HG02884 (cell line): Measurements from ENCODE around the gene FOXS1.
A peak's percentile ranks its signal among the peaks of the same experiment; 100 is the strongest.

Experiments
- ATAC-seq: cut with Tn5 transposase; IDR thresholded peaks from one replicate; pipeline ENCODE4 v1.9.1; 2021; ENCODE audit warnings: mild to moderate bottlenecking, moderate library complexity; ENCODE audit not compliant: unreplicated experiment

Gene FOXS1

DNA sequence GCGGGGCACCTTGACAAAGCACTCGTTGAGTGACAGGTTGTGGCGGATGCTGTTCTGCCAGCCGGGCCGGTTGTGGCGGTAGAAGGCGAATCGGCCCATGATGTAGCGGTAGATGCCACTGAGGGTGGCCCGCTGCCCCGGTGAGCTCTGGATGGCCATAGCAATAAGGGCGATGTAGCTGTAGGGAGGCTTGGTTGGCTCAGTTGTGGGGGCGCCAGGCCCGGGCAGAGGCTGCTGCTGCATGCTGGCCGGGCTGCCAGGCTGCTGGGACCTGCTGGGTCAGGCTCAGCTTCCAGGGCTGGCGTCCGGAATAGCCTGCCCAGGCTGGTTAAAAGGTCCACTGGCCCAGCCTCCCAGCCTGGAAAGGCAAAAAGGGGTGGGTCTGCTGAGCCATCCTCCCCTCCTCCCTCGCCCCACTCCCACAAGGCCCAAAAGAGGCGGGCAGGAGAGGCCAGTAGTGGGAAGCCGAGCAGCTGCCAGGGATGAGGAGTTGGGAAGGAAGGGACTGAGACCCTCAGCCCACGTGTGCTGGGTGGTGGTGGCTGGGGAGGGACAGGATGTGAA, at the start of gene FOXS1:
FOXS1 (minus strand) TSS at position 305 of the 564 bp plus-strand sequence; CDS start at position 243, 62 bp downstream.
- ATAC-seq: no peak

DNA sequence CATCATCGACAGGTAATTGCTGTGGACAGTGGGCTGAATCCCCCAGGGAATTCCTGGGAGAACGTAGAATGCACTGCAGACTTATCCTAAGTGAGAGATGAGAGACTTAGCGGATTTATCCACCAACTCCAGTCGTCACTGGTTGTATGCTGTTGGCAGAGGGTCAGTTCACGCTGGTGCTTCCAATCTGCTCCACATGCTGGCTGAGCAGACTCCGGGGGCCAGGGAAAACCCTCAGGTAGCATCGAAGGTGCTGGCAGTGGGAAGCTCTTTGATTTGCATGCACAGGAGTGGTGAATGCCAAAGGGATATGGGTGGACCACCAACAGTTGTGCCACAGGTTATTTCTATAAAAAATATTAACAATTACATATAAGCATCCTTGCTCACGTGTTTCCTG, 45.2 kb upstream of the FOXS1 start:
- no peak for ATAC-seq

DNA sequence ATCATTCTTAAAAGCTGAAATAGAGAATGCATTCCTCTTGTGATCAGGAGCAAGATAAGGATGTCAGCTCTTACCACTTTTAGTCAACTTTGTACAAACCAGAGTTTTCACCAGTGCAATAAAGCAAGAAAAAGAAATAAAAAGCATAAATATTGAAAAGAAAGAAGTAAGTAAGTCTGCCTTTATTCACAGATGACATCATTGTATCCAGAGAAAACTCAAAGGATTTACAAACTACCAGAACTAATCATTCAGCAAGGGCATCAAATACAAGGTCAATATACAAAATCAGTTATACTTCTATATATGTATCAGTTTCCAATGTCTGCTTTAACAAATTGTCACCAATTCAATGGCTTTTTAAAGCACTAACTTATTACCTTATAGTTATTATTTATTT, 38.4 kb upstream of the FOXS1 start:
- ATAC-seq: no peak

DNA sequence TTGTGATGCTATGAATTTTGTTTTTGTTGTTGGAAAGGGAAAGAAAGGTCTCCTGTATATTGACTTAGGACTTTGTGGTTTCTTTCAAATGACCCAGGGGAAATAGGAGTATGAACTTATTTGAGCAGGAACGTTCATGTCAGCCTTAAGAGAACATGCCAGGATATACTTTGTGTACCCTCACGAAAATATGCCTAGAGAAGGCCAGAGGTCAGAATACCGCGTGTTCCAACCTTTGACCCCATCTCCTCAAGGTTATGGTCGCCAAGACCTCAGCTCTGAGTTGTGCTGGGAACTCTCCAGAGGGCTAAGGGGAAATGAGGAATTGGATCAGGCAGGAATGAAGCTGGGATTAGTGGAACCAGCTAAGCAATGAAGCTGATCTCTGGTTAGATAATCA, 36.5 kb upstream of the FOXS1 start:
- ATAC-seq: no peak

DNA sequence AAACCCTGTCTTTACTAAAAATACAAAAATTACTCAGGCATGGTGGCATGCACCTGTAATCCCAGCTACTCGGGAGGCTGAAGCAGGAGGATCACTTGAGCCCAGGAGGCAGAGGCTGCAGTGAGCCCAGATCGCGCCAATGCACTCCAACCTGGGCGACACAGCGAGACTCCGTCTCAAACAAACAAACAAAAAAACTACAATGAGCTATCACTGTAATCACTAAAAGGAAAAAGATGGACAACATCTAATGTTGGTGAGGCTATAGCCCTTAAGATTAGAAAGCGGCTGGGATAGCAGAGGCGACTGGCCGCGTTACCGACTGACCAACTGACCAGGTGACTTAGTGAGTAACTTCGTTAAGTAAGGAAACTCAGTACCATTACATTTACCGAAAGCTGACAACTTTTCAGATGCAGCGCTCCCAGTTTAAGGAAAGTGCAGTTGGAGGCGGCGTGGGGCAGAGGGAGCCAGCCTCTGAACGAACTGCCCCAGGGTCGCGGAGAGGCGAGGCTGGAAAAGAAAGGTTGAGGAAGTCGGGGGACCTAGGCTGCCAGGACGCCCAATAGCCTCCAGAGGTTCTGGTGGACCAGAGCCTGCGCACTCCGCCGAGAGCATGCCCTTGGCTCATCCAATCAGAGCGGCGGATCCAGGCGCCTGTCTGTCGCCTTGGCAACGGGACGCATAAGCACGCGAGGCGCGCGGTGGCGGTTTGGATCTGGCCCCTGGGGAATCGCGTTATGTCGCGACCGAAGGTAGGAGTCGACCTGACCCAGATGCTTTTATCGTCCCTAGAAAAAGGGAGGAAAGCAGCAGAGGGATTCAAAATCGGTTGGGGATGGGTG, 34.0 kb upstream of the FOXS1 start:
- ATAC-seq: peak; percentile 89

DNA sequence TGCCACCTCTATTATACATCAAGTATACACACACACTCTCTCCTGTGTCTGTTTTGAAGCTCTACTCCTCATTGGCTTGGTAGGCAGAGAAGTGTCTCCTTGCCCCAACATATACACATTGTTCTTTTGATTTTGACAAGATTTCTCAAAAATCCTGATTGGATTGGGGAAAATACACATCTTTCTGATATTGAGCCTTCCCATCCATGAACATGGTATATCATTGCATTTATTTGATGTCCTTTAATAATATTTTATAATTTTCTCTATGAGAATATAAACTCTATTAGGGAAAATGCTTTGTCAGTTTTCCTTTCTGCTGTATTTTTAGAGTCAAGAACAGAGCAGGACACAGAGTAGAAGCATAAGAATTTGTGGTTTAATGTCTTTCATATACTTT, 32.3 kb upstream of the FOXS1 start:
- ATAC-seq: no peak

DNA sequence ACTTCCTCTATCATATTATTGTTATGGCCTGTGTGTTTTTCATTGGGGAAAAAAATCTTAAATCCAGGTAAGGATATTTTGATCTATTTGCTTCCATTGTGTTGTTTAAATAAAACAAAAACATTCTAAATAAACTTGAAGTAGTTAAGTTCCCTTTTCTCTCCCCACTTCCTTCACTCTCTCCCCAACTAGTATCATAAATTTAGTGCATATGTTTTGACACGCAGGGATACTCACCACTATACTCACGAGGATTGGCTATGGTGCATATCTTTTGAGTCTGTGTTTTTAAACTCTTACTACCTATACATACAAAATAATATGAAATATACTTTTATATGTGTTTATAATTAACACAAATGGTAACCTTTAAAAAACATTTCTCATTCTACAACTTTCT, 30.3 kb upstream of the FOXS1 start:
- no peak for ATAC-seq

- no peak for ATAC-seq
Measured at GRCh38 chr20:31872406-31872805, 27.0 kb upstream of the FOXS1 start.

DNA sequence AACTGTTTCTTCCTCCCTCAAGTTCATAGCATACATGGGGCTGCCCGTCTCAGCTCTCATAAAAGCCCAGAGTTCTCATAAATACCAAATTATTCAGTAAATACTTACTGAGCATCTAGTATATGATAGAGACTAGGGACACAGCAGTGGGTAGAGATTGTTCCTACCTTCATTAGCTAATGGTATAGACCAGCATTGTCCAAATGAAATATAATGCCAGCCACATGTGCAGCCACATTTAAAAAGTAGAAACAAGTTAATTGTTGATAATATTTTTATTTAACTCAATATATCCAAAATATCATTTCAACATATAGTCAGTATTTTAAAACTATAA, 26.2 kb upstream of the FOXS1 start:
- ATAC-seq: no peak

- ATAC-seq: no peak
Measured at GRCh38 chr20:31870726-31871617, 25.6 kb upstream of the FOXS1 start.

DNA sequence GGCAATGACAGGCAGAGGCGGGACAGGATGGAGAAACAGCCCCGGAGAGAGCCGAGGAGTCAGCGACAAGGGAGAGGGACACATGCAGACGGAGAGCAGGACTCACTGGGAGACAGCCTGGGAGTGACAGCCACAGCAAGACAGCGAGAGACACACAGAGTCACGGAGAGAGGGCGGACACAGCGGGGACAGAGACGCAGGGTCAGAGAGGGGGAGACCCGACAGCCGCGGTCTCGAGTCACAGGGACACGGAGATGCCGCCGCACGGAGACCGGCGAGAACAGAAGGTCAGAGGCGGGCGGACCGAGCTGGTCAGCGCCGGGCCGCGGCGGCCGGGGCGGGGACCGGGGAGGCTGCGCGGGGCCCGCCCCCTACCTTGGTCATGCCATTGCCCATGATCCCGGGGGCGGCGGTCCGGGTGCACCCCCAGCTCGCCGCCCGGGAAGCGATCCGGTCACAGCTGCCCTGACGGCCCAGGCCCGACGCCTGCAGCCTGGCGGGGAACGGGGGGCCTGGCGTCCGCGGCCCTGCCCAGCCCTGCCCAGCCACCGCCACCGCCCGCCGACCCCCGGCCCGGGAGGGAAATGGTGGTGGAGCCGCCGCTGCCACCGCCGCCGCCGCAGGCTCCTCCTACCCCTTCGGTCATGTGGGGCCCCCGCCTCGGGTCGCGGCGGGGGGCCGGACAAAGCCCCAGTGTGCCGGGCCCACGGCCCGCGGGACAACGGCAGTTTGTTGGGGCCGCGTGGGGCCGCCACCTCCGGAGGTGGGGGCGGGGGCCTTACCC, 24.7 kb upstream of the FOXS1 start, which contains the start of the genes DUSP15 and TTLL9:
DUSP15 (minus strand) TSS at position 586 of the 784 bp plus-strand sequence; CDS start at position 396, 190 bp downstream.
TTLL9 (plus strand) TSS at position 693 of the 784 bp plus-strand sequence. CDS start 493 bp downstream, outside the sequence.
- ATAC-seq: no peak

GRCh38 chr20:31869673-31869941, 24.2 kb upstream of the FOXS1 start:
- ATAC-seq: no peak

DNA sequence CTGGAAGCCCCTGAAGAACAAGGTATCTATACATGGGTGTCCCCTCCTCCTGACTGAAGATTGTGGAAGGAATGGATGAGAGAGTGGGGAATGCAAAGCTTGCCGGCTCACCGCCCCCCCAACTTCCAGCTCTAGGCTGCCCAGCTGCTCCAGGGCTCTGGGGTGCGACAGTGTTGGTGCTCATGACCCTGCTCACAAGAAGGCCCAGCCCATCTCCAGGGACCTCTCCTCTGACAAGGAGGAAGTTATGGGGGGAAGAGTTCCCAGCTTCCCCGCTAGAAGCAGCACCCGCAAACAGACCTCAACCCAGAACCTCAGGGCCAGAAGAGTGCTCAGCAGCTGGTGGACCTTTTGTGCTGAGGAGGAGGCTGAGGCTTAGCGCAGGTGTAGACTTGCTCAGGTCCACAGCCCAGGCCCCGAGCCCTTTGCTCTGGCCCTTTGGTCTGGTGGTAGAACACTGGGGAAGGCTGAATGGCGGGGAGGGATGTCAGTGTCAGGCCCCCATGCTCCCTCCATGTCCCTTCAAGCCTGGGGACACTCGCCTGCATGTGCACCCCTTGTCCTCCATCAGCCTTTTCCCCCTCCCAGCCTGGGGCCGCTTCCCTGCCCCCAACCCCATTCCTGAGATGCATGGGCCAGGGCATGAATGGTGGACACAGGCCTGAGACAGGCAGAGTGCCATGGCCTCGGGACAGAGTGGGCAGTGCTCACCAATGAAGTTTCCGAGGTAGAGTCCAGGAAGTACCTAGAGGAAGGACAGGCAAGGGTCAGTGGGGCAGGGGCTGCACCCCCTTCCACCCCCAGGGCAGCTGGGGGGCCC, 23.7 kb upstream of the FOXS1 start:
- no peak for ATAC-seq

GRCh38 chr20:31866221-31866620, 20.8 kb upstream of the FOXS1 start:
- ATAC-seq: no peak

- ATAC-seq: no peak
Measured at GRCh38 chr20:31864521-31865400, 19.4 kb upstream of the FOXS1 start.

GRCh38 chr20:31863296-31864085, 18.1 kb upstream of the FOXS1 start:
- ATAC-seq: no peak

- no peak for ATAC-seq
Measured at GRCh38 chr20:31862506-31862905, 17.1 kb upstream of the FOXS1 start.

DNA sequence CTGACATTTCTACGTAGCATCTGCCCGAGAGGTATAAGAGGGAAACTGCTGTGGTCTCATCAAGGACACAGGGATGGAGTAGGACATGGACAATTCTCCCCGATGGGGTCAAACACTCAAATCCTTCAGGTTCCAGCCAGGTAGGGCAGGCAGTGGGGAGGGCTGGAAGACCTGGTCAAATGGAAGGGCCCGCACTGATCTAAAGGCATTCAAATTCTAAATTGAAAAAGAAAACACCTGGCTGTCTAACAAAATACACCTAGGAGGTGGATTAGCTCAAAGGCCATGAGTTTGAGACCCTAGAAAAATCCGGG, 16.7 kb upstream of the FOXS1 start:
- no peak for ATAC-seq
